AG04450 (cell line): ENCODE results near the gene DDI1. TPM values are rescaled to one million over a fixed set of nuclear protein-coding genes. Genes with fewer than 3 reads are reported as not detected.

Experiments used
- CTCF ChIA-PET: fragments of 300-600, 350-600 bp; formaldehyde crosslinking; extraction: SDS; loops from one replicate; lab custom pipeline; 2022; ENCODE audit warnings: antibody characterized with exemption, inconsistent platforms; lab: Charles Lee
- POLR2A ChIA-PET: fragments of 350-600 bp; formaldehyde crosslinking; extraction: SDS; loops from one replicate; lab custom pipeline; 2021; ENCODE audit warnings: antibody characterized with exemption, inconsistent platforms; lab: Yijun Ruan, JAX
- DNase-seq: peaks from one replicate; pipeline ENCODE4 v3.0.0-alpha.2; 2011; ENCODE audit warnings: low read depth, low spot score
- H3K27ac ChIP-seq: one replicate; pipeline ENCODE4 v1.5.1; 2012; ENCODE audit warnings: low read depth, low read length, control low read depth
- H3K27me3 ChIP-seq: one replicate; pipeline ENCODE4 v1.6.0; 2012; ENCODE audit warnings: low read length; ENCODE audit not compliant: control insufficient read depth, insufficient read depth
- H3K4me3 ChIP-seq: 2 replicates; pipeline ENCODE4 v1.5.1; 2011; ENCODE audit warnings: mild to moderate bottlenecking, low read depth, low read length, control low read depth
- H3K9me3 ChIP-seq: 2 replicates; pipeline ENCODE4 v1.5.1; 2012; ENCODE audit warnings: low read length; ENCODE audit not compliant: control insufficient read depth, insufficient read depth
- polyA plus RNA-seq: library from polyadenylated mRNA; depleted of rRNA; stranded (reverse); fragments of >200 nt; gene quantifications from 2 replicates; pipeline ENCODE4 v1.2.3, GENCODE V29; 2011
- TF ChIP-seq, protein P1 (sequence below): IDR thresholded peaks from 2 replicates; pipeline ENCODE4 v1.5.1; 2011; ENCODE audit warnings: low read depth, low read length, control low read depth, inconsistent platforms

Gene DDI1
- polyA plus RNA-seq, 1 experiment = not detected

DNA sequence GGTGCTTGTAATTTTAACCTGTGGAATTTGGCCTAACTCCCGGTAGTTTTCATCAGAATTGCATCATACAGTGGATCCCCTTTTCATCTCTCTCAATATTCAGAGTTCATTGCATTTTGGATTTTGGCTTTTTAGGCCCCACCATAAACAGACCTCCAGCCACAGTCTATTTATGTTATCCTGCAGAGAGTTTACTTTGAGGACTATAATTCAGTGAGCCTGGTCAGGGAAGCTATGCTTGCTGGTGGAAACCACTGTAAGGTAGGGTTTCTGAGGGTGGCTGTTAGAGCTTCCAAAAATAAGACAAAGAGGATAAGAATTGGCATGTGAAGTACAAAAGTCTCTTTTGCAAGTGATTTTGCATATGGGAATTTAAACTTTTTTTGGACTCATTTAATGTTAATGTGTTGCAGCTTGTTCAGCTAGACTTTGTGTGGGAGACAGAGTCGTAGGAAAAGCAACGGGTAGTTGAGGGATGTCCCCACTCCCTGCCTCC lies 34.8 kb upstream of the DDI1 start:
- Histone ChIP-seq H3K4me3 (no peak overlapping the region), H3K27me3 (no peaks in the 10 kb centered on the region), H3K27ac (peak overlapping the region; percentile 71), H3K9me3 (no peaks in the 10 kb centered on the region)
- CTCF ChIA-PET = no interaction called here
- POLR2A ChIA-PET = interaction anchor here (1.1 kb wide), 1 partner anchor 13 kb away, joined by 4 read pairs; no protein-coding TSS in a partner anchor
- TF ChIP-seq, protein P1, sequence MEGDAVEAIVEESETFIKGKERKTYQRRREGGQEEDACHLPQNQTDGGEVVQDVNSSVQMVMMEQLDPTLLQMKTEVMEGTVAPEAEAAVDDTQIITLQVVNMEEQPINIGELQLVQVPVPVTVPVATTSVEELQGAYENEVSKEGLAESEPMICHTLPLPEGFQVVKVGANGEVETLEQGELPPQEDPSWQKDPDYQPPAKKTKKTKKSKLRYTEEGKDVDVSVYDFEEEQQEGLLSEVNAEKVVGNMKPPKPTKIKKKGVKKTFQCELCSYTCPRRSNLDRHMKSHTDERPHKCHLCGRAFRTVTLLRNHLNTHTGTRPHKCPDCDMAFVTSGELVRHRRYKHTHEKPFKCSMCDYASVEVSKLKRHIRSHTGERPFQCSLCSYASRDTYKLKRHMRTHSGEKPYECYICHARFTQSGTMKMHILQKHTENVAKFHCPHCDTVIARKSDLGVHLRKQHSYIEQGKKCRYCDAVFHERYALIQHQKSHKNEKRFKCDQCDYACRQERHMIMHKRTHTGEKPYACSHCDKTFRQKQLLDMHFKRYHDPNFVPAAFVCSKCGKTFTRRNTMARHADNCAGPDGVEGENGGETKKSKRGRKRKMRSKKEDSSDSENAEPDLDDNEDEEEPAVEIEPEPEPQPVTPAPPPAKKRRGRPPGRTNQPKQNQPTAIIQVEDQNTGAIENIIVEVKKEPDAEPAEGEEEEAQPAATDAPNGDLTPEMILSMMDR = no peak
- peak; percentile 63 for DNase-seq

DNA sequence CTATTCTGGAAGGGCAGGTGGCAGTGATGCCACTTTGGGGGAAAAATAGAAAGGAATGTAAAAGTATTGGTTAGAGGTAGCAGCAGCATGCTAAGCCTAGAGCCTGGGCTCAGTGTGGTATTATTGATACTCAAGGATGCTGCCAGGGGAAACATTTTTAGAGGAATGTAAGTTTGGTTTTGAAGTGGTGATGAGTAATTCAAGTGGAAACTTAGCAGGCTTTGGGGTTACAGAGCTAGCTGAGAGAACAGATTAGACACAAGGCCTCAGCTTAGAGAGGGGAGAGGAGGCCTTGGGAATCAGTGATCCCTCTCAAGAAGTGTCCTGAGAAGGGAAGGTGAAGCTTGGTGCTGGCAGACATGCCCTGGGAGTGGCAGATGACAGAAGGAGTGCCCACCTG lies 32.9 kb upstream of the DDI1 start:
- H3K4me3 ChIP-seq = no peak overlapping the region
- POLR2A ChIA-PET = no interaction called here
- CTCF ChIA-PET = no interaction called here
- H3K27ac ChIP-seq = peak overlapping the region; percentile 58
- DNase-seq = no peak
- no peaks in the 10 kb centered on the region for H3K27me3 ChIP-seq
- TF ChIP-seq, protein P1 = no peak
- no peaks in the 10 kb centered on the region for H3K9me3 ChIP-seq

DNA sequence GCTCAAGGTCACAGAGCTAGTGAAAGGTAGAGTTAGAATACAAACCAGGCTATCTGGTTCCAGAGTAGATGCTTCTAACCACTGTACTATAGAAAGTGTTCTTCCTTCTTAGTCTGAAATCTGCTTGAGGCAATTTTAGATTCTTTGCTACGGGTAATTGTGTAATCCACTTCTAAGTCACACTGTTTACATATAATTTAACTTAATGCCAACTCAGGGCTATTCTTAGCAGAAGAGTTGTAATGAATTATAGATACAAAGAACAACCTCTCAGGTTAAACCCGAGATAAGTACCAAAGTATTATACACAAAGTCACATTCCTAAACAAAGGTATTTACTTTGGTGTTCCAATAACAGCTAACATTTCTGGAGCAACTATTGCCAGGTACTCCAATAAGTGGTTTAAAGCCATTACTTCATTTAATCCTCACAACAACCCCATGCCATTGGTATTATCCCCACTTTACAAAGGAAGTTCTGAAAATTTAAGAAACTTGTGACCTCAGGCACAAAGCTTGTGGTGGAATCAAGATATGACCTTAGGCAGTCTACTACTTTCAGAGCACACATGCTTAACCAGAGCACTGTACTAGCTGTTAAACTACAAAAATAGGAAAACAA lies 31.1 kb upstream of the DDI1 start:
- no peak for DNase-seq
- Histone ChIP-seq H3K27me3 (no peaks in the 10 kb centered on the region), H3K27ac (no peak overlapping the region), H3K9me3 (no peaks in the 10 kb centered on the region), H3K4me3 (no peak overlapping the region)
- TF ChIP-seq, protein P1 = no peak
- CTCF ChIA-PET = no interaction called here
- POLR2A ChIA-PET = no interaction called here

DNA sequence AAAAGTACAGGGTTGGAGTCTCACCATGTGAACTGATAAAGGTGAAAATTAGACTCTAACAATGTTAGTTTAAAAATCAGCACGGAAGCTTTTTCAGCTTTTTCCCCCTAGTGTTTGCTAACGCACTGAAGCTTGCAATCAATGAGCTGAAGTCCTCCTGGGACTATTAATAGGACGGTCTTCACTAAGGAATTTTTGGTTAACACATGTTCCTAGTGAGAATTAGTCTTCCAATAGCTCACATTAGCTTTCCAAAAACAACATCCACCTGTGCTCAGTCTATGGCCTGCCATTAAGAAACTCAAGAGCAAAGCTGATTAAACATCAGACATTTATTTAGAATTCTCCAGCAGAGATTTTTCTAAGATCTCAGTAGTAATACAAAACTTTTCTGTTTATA lies 26.7 kb upstream of the DDI1 start:
- Histone ChIP-seq H3K4me3 (no peak overlapping the region), H3K27ac (no peak overlapping the region), H3K27me3 (no peaks in the 10 kb centered on the region), H3K9me3 (no peaks in the 10 kb centered on the region)
- TF ChIP-seq, protein P1 = no peak
- POLR2A ChIA-PET = no interaction called here
- CTCF ChIA-PET = interaction anchor here (0.6 to 1.8 kb wide), 2 partner anchors 327 to 858 kb away, joined by 4 to 6 read pairs; no protein-coding TSS in a partner anchor
- no peak for DNase-seq

DNA sequence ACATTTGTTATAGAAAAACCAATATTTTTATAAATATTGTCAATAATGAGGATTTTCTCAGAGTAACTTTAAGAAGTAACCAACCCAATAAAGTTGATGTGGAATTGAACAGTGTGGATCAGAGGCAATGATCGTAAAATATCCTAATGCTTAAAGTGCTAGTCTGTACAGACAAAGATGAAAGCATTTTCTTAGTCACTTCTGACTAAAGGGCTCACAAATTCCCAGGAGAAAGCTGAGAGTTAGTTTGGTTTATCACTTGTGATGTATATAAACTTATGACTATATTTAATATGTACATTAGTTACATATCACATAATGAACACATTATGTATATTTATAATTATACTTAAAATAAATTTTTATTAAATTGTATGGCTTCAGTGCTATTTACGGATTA lies 25.4 kb upstream of the DDI1 start:
- ChIA-PET POLR2A (no interaction called here), CTCF (interaction anchor here (1.8 kb wide), 1 partner anchor 329 kb away, joined by 6 read pairs; no protein-coding TSS in a partner anchor)
- no peak for DNase-seq

More for the DNA sequence above, 25.4 kb upstream of the DDI1 start:
- no peak overlapping the region for H3K4me3 ChIP-seq
- TF ChIP-seq, protein P1 = no peak
- no peaks in the 10 kb centered on the region for H3K9me3 ChIP-seq
- H3K27ac ChIP-seq = no peak overlapping the region
- H3K27me3 ChIP-seq = no peaks in the 10 kb centered on the region
